ENCODE measurements around the gene SPA17. TPM values are rescaled to one million over a fixed set of nuclear protein-coding genes. Genes with fewer than 3 reads are reported as not detected.

SPA17 gene
- total RNA-seq, 1 experiment from 2014 or later = 28.8 TPM

DNA sequence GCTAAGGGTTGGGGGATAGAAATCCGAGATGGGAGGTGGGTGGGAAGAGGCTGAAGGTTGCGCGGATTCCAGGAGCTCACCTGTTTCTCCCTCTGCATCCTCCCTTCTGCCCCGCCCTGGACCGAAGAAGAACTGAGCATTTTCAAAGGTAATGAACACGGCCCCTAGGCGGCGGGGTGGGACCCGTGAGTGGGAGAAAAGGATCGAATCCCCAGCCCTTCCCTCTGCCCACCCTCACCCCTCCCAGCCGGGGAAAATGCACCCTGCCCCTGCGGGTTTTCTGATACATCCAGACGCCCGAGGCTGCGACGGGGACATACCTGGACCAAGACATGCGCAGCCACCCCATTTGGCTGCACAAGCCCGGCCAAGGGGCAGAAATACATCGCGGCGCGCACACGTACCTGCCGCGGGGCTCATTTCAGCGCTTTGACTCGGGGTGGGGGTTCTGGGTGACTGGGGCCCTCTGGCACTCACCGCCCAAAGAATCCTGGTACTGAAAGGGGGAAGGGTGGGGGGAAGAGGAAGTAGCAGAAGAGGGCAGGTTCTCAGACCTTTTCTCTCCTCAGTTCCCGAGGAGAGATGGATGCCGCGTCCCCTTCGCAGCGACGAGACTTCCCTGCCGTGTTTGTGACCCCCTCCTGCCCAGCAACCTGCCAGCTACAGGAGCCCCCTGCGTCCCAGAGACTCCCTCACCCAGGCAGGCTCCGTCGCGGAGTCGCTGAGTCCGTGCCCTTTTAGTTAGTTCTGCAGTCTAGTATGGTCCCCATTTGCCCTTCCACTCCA, 72.3 kb downstream of the SPA17 start:
- in situ Hi-C loops (cut with HindIII; ENCODE audit: low sequenced_read_pairs) = no loop called here
- DNase-seq (ENCODE audit: low spot score) = no peak

DNA sequence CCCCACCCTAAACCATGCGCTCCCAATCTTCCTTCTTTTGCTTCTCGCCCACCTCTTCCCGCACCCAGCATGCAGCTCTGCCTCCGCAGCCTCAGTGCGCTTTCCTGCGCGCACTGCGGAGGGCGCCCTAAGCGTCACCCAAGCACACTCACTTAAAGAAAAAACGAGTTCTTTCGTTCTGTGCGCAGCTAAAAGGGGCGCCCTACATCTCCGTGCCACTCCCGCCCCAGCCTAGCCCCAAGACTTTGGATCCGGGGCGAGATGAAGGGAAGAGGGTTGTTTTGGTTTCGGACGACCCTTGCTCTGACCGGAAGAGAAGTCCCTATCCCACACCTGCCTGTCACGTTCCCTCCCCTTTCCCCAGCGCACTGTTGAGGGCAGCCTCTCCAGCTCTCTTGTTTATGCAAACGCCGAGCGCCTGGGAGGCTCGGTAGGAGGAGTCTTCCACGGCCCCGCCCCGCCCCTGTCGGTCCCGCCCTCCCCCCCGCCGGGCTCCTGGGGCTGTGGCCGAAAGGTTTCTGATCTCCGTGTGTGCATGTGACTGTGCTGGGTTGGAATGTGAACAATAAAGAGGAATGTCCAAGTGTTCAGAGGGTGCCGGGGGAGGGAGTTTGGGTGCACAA, 73.0 kb downstream of the SPA17 start:
- in situ Hi-C loops (cut with HindIII; ENCODE audit: low sequenced_read_pairs) = no loop called here
- DNase-seq (ENCODE audit: low spot score) = no peak

Other genes with a start within 250 kb of the SPA17 start
- not detected in 2 replicates for gene OR8B4, start 249.0 kb upstream of the SPA17 start, total RNA-seq (2014; rRNA removed; shearing (Covaris generic))
- not detected in 2 replicates for gene OR8B8, start 228.2 kb upstream of the SPA17 start, total RNA-seq (2014; rRNA removed; shearing (Covaris generic))
- gene OR8B12, start 130.2 kb upstream of the SPA17 start, total RNA-seq (2014; rRNA removed; shearing (Covaris generic)) = not detected in 2 replicates
- not detected in 2 replicates for gene OR8A1, start 103.9 kb upstream of the SPA17 start, total RNA-seq (2014; rRNA removed; shearing (Covaris generic))
- not detected in 2 replicates for gene PANX3, start 62.5 kb upstream of the SPA17 start, total RNA-seq (2014; rRNA removed; shearing (Covaris generic))
- 8.7 and 13.0 TPM in 2 replicates for gene TBRG1, start 51.0 kb upstream of the SPA17 start, total RNA-seq (2014; rRNA removed; shearing (Covaris generic))
- gene SIAE, start 165 bp upstream of the SPA17 start, total RNA-seq (2014; rRNA removed; shearing (Covaris generic)) = 3.8 and 5.9 TPM in 2 replicates
- 1.5 TPM in 1 of 2 replicates, not detected in the other for gene NRGN, start 66.0 kb downstream of the SPA17 start, total RNA-seq (2014; rRNA removed; shearing (Covaris generic))
- gene VSIG2, start 78.4 kb downstream of the SPA17 start, total RNA-seq (2014; rRNA removed; shearing (Covaris generic)) = not detected in 2 replicates
- gene ESAM, start 88.4 kb downstream of the SPA17 start, total RNA-seq (2014; rRNA removed; shearing (Covaris generic)) = not detected in 2 replicates
- 12.2 and 13.5 TPM in 2 replicates for gene MSANTD2, start 126.5 kb downstream of the SPA17 start, total RNA-seq (2014; rRNA removed; shearing (Covaris generic))
- 8.1 and 12.3 TPM in 2 replicates for gene ROBO3, start 191.5 kb downstream of the SPA17 start, total RNA-seq (2014; rRNA removed; shearing (Covaris generic))
- not detected in 2 replicates for gene ROBO4, start 224.0 kb downstream of the SPA17 start, total RNA-seq (2014; rRNA removed; shearing (Covaris generic))
- not detected in 2 replicates for gene HEPN1, start 245.3 kb downstream of the SPA17 start, total RNA-seq (2014; rRNA removed; shearing (Covaris generic))